ENCODE results near the gene CMSS1.
A peak's percentile ranks its signal among the peaks of the same experiment; 100 is the strongest.
"Not testable (repeated sequence)": the region's sequence is repeated elsewhere in the genome, so short reads cannot be mapped to it uniquely, and the experiment has no call there.

CMSS1 gene

DNA sequence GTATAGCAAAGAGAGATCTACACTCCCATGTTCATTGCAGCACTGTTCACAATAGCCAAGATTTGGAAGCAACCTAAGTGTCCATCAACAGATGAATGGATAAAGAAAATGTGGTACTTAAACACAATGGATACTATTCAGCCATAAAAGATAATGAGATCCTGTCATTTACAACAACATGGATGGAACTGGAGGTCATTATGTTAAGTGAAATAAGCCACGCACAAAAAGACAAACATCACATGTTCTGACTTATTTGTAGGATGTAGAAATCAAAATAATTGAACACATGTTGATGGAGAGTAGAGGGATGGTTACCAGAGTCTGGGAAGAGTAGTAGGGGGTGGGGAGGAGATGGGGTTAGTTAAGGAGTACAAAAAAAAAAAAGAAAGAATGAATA, 278.6 kb downstream of the CMSS1 start:
- DNase-seq, result not testable (repeated sequence)

GRCh38 chr3:100096866-100097265, 279.2 kb downstream of the CMSS1 start:
- DNase-seq, result no peak

DNA sequence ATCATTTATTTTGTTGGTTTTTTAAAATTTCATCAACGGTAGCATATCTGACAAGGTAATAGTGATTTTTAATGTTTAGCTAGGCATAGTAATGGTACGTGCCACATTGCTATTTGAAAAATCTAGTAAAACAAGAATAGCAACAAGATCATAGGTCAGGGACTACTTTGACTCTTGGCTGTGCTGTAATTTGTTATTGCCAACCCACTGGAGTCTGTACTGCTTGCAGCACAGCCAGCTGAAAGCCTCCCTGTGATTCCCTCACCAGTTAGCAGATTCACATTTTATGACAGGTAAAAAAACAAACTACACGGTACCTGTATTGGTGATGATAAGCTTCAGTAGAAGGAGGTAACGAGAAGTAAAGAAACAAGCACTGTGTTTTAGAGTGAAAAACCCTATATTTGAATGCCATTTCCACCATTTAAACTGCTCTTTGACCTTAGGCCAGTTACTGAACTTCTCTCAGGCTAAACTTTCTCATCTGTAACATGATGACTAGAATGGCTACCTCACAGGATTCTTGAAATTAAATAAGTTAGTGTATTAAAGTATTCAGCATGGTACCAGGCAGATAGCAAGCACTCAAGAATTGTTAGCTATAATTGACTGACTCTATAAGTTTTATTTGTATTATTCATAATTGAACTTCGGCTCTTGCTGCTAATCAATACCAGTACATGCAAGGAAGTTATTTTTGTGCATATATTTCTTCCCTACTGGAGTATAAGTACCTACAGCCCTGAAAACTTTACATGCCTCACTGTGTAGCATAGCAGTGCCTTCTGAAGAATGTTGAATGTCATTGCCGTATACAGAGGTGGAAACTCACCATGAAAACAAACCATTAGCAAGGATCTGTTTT, 280.5 kb downstream of the CMSS1 start:
- DNase-seq, result no peak

GRCh38 chr3:100098784-100099070, 281.1 kb downstream of the CMSS1 start:
- no peak for DNase-seq

- DNase-seq, result no peak
Observed at GRCh38 chr3:100099621-100100020, 282.0 kb downstream of the CMSS1 start.

GRCh38 chr3:100100425-100100824, 282.8 kb downstream of the CMSS1 start:
- DNase-seq, result no peak

GRCh38 chr3:100102757-100103156, 285.1 kb downstream of the CMSS1 start:
- no peak for DNase-seq

DNA sequence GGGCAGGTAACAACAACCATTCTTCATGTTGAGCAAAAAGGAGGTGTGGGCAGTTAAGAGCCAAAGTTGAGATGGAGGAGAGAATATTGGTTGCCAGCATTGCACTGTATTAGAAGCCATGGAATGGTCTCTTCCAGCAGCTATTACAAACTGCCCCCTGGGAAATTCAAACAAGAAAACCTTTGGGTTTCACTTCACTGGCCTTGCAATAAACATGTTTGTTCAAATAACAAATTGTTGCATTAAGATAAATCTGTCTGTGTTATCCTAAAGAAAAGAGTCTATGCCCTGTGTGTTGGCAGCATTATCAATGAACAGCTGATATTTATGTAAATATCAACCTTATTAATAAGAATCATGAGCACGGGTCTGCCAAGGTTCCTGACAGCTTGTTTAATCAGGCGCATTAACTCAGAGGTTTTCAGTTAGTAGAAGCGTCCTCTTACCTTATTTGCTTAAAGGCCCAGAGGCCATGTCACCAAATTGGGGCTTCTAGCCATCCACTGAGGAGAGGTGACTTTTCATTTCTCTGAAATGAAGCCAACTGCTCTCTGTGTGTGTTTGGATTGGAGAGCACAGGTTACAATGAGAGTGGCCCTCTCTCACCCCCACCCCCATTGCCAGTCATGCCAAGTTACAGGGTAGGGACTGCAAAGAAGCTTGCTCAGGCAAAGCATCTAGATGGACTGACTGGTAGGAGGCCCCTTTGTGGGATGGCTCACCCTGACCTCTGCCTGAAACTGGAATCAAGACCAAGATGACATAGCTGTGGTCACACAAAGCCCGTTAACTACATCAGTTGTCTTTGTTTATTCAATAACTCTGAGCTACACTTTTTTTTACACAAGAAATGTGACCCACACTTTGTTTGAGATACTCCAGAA, 286.1 kb downstream of the CMSS1 start:
- DNase-seq, result no peak

- DNase-seq, result no peak
Observed at GRCh38 chr3:100104442-100104798, 286.8 kb downstream of the CMSS1 start.

DNA sequence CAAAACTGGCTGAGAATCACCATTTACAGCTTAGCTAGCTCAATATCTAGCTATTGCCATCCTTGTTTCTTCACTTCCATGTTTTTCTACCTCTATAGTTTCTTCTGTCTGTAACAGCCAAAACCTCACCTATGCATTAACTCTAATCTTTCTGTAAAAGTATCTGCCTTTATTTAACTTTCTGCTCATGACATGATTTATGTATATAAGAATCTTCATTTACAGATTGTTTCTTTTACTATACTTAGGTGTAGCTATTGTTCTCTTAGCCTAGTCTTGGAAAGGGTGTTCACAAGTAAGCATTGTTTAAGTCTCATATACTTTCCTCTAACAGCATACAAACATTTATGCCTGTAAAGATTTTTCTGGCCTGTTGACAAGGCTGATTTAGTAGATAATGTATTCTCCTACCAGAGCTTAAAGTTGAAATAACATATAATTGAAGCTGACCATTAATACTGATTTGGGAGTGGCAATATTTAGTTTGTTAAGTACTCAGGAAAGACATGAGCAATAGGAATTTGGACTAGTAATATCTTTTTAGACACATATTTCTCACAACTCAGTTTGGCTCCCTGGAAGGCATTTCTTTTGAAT, 287.3 kb downstream of the CMSS1 start:
- no peak for DNase-seq

GRCh38 chr3:100105501-100105900, 287.8 kb downstream of the CMSS1 start:
- DNase-seq, result peak; percentile 18

DNA sequence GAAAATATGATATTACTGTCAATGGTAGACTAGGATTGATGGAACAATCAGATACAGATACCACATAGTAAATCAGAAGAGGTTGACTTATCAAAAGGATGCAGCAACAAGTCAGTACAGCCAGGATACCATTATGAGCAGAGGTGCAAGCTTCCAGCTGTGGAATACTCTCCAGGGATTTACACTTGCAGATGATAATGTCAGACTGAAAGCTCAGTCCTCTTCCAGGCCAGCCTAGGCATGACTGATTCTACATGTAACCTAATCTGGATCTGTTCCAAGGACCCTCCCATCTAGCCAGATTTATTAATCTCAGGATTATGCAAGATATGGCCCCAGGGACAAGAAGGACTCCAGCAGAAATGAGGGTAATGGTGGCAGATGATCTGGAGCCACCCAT, 288.4 kb downstream of the CMSS1 start:
- DNase-seq, result no peak

GRCh38 chr3:100106531-100107141, 289.0 kb downstream of the CMSS1 start:
- DNase-seq, result no peak

DNA sequence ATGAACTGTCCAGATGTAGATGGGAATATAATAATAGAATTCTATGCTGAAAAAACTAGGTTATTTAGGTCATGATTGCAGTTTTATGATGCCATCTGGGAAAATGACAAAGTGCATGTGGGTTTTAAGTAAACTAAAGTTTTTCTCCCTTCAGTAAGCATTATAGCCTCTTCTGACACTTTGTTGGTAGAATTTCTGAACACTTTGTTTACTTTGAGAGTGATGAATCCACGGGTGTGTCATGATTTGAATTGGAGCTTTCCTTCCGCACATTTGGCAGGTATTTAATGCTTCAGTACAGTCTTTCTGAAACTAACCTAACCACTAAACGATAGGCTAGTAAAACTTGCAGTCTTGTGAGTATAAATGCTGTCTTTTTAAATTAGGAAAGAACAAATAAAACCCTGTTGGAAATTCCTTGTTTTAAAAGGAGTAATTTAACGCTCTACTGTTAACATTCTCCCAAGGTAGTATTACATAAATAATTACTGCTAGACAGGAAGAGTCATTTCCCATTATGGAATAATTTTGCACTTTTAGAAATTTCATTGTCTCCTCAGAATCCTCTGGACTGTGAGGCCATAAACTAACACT, 289.7 kb downstream of the CMSS1 start:
- no peak for DNase-seq

GRCh38 chr3:100108464-100109079, 290.9 kb downstream of the CMSS1 start:
- no peak for DNase-seq

DNA sequence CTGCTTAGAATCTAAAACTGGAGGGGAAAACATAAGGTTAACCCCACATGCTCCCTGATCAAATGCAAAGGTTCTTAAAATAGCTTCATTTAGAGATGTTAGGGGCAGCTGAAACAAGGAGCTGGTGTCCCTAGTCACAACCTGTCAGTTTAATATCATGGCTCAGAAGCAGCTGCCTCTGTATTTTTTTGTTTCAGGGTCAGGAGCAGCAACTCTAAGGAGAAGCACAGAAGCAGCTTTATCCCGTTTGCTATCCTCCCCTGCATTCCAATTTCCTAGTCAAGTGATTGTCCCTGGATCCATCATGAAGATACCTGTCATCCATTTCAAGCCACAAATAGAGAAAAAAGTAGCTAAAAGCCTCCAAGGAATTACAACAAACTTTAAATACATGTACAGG, 292.5 kb downstream of the CMSS1 start:
- no peak for DNase-seq

- DNase-seq, result no peak
Observed at GRCh38 chr3:100111728-100112127, 294.1 kb downstream of the CMSS1 start.

GRCh38 chr3:100113723-100114412, 296.2 kb downstream of the CMSS1 start:
- DNase-seq, result peak; percentile 59

- DNase-seq, result no peak
Observed at GRCh38 chr3:100114413-100115030, 296.9 kb downstream of the CMSS1 start, which contains the start of gene FILIP1L. Gene FILIP1L (minus strand): TSS chr3:100114501.

- no peak for DNase-seq
Observed at GRCh38 chr3:100117093-100117492, 299.4 kb downstream of the CMSS1 start.

- DNase-seq, result no peak
Observed at GRCh38 chr3:100120012-100120411, 302.4 kb downstream of the CMSS1 start.

Data from inflammatory macrophage treated with lipopolysaccharide for 4 hours (primary cell).